Stimulated activated CD8-positive, alpha-beta memory T cell treated with anti-CD3 and anti-CD28 coated beads, Interleukin-15, amount 100 ng/mL, for 24 hours (primary cell): ENCODE results near the gene IL2RA.
"Not testable (repeated sequence)": the region's sequence is repeated elsewhere in the genome, so short reads cannot be mapped to it uniquely, and the experiment has no call there.

Source experiments
- DNase-seq: peaks from one replicate; pipeline ENCODE4 v3.0.0-alpha.2; 2020; ENCODE audit warnings: low read depth

Gene IL2RA

DNA sequence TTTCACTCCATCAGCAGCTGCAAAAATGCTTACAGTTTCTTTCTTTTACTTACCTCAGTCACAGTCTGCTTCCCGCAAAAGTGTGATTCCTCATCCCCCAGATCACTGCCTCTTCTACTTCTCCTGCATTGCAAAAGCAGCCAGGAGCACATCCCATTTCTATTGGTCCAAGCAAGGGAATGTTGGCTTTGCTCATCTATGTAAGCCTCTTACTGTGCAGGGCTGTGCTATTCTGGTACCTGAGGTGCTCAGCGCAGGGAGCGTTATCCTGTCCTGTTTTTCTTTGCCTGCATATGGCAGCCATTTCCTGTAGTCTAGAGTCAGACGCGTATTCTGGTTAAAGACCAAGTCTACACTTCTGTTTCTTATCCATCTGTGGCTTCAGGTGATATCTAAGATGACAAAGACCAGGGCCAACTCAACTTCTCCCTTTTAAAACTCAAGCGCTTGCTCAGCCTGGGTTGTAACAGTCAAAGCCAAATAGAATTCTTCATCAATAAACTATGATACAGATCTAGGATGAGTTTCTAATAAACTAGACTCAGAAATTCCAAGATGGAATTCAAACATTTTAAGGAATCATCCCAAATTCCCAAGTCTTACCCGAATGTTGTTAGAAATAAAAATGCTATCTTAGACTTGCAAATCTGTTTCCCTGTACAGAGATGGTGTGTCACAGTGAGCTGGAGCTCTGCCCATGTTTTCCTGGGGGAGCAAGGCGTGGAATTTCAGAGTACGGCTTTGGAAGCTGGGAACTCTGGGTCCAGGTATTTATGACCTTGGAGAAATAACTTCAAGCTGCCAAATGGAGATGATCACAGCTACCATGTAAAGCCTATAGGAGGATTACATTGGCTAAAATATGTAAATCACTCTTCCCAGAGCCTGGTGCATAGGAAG lies 20.6 kb upstream of the IL2RA start:
- DNase-seq = no peak

DNA sequence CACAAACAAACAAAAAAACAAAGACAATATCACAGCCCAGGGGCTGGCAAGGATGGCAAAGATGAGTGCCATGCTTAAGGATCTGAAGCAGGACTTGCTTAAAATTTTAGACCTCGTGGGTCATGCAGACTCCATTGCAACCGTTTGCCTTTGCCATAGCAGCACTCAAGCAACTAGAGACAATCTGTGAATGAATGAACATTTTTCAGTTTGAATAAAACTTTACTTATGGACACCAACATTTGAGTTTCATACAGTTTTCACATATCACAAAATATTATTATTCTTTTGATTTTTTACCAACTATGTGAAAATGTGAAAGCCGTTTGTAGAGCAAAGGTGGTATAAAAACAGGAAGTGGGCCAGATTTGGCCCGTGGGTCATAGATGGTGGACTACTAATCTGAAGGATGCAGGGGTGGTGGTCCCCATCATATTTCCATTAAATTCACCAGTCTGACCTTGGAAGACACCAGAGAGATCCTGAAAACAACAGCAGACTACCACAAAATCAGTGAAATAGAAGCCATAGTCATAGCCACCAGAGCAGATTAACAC lies 18.3 kb upstream of the IL2RA start:
- no peak for DNase-seq

DNA sequence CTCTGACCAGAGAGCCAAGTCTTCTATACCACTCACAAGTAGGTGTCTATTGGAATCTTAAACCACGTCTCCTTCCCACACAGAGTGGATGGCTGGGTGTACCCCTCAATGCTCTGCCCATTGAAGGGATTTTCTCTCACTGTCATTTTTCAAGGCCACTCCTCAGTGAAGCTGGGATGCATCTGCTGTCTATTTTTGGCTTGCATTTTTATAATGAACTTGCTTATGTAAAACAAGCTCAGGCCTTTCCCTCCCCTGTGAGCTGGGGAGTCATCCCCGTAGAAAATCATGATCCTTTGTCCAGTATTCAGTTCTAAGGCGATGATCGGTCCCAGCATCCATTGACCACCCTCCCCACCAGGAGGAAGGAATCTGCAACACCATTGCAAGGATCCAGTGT lies 16.9 kb upstream of the IL2RA start:
- DNase-seq = no peak

DNA sequence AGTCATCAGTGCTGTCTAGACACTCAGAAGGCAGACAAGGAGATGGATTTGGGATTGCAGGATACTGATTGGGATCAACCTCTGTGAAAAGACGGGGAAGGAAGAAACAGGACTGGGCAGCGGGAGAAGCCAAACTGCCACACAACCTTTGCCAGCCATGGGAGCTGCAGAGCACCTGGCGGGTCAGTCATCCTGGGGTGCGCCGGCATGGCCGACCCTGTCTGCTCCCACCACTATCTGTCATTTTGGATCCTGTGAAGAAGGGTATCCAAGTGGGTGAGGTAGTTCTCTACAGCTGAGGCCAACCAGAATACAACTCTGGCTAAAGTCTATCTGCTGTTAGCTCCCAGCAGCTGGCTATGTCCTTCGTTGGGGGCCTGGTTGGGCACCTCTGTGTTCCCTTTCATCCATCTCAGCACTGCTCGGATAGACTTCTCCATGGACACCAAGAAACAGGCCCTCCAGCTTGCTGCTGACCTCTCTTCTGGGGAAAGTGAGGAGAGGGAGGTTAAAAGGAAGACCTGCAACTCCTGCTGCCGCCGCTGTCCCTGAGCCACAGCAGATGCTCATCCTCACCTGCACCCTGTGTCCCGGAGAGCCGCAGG lies 15.0 kb upstream of the IL2RA start:
- DNase-seq = no peak

DNA sequence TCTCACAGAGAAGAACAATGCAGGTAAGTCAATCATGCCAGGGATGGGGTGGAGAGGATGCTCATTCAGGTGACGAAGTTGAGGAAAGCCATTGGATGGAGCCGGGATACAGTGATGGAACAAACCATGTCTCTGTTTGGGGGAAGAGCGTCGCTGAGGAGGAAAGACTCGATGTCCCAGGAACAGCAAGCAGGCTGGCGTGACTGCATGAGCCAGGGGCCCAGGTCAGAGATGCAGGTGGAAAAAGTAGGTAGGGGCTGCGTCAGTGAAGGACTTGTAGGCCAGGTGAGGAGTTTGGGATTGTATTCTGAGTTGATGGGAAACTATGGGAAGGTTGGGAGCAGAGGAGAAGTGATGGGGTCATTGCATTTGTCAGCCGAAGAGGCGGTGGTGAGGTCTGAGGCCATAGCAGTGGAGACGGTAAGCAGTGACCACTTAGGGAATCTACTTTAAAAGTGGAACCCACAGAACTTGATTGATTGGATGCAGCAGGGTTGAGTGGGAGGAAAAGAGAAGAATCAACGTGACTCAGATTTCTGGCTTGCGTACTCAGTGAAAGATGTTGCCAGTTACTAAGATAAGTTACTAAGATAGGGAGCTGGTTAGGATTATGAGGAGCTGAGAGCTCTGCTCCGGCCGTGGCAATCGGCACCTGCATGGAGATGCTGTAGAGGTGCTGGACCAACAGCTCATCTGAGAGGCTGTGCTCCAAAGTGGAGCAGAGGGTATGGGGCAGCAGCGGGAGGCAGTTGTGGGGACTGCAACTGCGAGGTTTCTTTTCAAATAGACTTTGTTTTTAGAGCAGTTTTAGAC lies 12.5 kb upstream of the IL2RA start:
- no peak for DNase-seq

DNA sequence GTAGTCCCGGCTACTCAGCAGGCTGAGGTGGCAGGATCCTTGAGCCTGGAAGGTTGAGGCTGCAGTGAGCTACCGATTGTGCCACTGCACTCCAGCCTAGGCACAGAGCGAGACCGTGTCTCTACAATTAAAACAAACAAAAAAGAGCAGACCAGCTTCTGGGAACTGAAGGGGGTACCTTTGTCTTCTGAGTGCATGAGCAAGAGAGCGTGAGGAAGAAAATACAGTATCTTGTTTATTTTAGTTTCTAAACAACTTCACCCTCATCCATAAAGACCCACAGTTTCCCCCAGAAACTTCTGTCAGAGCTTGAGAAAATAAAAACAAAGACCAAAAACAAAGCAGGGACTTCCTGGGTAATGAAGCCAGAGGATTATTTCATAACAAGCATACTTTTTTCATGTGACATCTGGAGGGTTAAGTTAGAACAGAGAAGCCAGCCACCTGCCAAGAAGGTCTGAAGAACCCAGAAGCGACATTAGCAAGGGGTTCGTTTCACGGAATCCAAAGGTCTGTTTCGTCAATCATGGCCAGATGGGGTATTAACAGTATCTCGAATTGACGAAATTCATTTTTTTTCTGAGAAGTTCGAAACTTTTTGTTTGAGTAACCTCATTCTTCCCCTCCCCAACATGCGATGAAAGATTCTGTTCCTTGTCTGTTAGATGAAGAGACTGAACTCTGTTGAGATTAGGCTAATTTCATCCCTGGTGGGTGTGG lies 10.2 kb upstream of the IL2RA start:
- DNase-seq = no peak

DNA sequence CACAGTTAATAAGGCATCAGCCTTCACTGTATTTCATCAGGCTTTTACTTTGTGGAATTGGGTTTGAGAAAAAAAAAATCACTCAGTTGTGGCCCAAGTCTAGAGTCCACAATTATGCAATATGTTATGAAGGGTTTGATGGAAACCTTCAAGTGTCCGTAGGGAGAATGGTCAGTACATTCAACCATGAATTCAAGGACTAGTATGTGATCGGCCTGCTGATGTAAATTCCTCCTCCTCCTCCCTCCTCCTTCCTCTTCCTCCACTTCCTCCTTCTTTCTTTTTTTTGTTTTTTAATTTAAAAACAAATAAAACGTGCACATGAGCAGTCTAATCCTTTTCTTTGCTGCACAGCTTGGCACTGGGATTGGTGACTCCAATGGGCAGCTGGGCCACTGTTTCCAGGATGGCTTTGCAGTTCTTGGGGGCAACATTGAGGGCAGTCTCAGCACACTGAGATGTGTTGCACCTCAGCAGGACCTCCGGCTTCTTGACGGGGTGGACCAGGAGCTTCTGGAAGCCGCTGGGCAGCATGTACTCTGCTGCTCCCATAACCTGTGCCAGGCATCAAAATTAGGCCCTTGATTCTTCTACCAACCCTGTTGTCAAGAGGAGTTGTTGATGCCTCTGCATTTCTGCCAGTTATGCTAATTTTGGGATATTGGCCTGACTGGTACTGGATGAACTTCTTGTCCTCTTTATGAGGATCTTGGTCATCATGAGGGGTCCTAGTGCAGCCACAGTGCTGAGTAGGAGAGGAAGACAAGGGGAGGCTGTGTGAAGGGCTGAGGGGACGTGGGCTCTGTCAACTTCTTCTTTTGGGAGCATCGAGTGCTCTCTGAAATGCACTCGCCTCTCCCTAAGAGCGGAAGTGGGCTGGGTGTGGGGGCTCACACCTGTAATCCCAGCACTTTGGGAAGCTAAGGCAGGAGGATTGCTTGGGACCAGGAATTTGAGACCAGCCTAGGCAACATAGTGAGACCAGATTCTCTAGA lies 9.3 kb upstream of the IL2RA start:
- no peak for DNase-seq

DNA sequence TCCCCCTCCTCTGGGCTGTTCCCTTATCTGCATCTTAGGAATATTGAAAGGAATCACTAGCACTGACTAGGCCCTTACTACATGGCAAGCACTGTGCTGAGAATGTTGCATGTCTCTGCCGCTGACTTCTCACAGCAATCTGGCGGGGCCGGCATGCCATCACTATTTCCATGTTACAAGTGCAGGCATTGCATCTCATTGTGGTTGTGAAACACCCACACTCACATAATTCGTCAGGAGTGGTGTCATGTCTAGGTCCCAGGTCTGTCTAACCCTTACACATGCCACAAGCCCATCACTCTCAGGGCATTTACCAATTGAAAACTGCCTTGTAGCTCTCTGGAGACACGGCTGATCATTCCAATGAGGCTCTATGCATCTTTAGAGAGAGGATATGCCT lies 8.5 kb upstream of the IL2RA start:
- no peak for DNase-seq

DNA sequence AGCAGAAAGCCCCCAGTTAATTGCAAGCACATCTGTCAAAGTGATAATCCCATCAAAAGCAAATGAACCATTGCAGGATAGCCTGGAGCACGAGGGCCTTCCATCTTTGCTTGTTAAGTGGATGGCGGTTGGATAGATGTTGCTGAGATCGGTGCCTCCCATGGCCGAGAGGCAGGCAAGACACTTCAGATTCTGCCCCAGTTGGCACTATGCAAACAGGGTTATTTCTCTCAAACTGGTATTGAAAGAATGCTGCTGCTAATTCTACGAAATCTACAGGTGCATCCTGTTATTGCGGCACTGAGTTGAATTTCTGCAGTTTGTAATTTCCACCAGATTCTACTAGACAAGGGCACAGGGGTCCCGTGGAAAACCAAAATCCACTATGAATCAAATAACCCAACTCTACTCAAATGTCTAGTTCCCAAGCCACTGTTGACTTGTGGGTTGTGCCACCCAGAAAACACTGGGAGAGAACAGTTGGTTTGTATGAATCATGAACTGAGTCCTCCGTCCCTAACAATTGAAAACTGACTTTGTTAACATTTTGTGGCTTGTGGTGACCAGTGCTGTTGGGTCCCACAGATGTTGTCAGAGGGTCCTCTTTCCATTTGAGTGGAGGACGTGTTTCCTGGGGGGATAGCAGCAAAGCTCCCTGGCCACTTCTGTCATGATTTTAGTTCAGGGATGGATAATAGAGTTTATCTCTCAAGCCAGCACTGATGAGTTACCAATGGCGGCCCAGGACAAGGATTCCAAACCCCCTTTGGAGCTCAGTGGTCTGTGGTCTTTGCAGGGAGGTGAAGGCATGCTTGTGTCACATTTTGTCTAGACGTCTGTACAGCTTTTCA lies 7.1 kb upstream of the IL2RA start:
- no peak for DNase-seq

DNA sequence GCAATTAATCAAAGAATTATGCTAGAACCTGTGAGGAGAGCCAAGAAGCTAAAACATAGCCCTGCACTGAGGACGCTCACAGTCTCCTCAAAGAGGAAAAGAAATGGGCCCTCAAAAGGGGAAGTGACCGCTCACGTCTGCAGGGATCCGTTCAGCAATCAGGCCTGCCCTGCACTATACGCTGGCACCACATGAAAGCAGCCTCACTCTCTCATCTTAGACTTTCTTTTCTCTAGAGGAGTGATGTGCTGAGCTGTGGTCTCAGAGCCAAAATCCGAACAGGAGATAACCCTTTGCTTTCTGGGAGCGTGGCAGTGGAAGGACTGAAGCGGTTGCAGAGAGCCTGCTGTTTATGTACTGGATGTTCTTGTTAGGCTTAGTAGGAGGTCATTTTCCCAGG lies 6.3 kb upstream of the IL2RA start:
- no peak for DNase-seq

DNA sequence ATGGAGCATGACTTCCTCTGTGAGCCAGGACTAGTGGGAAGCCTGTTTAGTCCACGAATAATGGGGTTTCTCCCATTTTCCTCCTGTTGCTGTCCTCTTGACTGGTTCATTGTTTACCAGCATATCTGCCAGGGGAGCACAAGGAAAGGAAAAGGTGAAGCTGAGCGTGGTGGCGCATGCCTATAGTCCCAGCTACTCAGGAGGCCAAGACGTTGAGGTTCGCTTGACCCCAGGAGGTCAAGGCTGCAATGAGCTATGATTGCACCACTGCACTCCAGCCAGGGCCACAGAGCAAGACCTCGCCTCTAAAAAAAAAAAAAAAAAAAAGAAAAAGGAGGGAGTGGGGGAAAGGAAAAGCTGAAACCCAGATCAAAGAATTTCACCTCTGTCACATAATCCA lies 5.8 kb upstream of the IL2RA start:
- no peak for DNase-seq

DNA sequence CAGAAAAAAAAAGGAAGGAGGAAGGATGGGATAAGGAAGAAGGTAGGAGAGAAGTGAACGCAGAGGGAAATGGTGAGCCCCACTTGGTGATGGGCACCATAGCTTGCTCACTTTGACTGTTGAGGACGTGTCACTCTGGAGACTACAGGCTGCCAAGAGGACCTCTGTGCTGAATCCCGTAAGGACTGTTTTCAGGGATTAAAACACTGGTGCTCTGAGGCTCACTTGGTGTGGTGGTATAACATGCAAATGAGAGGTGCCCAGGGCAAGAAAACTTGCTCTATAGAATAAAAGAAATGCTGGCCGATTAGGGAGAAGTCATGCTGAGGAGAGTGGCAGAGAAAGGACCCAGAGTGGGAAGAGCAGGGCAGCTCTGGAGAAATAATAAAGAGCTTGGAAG lies 5.3 kb upstream of the IL2RA start:
- DNase-seq = no peak

DNA sequence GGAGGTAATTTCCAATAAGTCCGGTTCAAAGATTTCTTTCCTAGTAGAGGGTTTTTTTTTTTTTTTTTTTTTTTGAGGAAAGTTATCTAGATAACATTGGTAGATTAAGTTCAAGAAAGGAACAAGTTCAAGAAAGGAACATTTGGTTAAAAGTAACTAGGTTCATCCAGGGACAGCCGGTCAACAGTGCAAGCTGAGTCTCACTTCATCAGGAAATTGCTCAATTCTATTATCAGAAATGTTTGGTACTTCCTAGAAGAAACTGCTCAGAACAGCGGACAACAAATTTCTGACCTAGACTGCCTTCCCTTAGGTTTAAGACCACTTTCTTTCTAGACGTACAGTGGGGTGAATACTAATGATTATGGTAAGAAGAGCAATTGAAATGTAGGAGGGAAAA lies 3.7 kb upstream of the IL2RA start:
- DNase-seq = no peak

DNA sequence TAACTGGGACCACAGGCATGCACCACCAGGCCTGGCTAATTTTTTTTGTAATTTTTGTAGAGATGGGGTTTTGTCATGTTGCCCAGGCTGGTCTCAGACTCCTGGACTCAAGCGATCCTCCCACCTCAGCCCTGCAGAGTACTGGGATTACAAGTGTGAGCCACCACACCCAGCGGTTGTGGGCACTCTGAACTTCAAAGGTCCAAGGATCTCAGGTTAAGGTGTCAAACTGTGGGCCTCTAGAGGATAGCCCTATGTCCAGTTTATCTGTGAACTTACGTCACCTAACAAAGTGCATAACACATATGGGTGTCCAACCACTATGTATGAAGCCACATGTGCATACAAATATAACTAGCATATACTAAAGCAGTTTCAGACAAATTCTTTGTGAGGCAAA lies 3.2 kb upstream of the IL2RA start:
- DNase-seq = no peak

DNA sequence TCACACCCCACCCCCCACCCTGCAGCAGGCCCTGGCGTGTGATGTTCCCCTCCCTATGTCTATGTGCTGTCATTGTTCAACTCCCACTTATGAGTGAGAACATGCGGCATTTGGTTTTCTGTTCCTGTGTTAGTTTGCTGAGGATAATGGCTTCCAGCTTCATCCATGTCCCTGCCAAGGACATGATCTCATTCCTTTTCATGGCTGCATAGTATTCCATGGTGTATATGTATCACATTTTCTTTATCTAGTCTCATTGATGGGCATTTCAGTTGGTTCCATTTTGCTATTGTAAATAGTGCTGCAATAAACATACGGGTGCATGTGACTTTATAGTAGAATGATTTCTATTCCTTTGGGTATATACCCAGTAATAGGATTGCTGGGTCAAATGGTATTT lies 2.6 kb upstream of the IL2RA start:
- DNase-seq = not testable (repeated sequence)

DNA sequence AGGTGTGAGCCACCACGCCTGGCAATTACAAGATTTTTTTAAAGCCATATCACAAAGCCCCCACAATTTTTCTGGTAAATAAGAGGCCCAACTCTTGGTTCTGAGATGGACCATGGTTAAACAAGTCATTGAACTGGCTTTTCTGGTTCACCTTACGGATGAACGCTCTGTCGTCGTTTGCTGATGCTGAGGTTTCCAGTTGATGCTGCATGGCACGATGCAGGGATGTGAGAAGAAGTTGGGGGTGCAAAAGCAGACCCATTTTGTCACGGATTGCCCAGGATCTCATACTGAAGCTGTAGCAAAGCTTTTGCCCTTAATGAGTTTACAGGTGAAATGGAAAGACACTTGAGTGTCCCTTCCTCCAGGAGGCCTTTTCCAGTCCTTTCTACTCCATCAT lies 2.0 kb upstream of the IL2RA start:
- DNase-seq = no peak

DNA sequence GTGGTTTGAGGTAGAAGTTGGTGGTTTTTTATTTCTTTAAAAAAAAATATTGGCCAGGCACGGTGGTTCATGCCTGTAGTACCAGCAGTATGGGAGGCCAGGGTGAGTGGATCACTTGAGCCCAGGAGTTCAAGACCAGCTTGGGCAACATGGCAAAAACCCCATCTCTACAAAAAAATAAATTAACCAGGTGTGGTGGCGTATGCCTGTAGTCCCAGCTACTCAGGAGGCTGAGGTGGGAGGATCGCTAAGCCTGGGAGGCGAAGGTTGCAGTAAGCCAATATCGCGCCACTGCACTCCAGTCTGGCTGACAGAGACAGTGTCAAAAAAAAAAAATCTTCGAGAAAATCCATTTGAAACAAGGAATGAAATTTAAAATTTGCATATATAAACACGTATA lies 1.1 kb downstream of the IL2RA start:
- no peak for DNase-seq

DNA sequence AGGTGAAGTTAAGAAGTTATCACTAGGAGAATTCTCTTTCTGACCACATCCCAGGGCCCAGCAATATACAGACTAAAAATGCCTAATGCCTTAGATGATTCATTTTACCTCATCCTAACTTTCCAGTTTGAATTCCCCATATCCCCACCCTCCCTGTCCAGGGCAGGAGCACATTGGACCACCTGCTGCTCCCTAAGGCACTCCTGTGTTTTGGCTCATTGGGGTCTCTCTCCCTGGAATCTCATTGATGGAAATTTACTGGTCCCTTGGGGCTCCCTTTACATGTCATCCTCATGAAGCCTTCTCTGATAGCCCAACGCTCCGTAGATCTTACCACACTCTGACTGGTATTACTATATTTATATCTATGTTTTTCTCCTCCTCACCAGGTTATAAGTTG lies 2.7 kb downstream of the IL2RA start:
- no peak for DNase-seq

DNA sequence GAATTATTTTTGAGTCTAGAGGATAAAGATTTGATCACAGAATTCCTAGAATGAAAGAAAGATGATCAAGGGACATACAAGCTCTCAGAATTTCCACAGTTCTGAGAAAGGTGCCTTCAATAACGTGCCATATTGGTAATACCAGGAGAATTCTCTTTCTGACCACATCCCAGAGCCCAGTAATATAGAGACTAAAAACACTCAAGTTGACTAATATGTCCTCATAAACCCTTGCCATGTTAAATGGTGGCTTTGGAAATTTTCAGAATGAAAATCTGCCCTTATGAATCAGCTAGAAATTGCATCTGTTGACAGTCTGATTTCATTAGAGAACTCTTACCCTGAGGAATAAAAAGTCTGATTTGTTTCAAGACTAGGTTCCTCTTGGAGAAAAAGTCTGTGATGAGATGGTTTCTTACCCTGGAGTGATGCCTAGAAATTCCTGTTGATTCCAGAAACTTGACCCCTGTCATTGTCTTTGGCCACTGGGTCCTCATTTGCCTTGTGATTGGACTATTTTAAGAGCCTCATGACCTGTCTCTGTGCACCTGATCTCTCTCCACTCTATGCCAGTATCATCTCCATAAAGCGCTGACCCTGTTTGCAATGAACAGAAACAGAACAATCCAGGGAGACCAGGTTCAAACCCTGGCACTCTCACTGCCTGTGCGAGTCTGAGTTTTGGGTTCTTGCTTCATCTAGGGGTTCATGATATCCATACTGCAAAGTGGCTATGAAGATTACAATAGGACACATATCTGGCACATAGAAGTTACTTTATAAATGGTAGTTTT lies 3.3 kb downstream of the IL2RA start:
- DNase-seq = no peak
